ENCODE data around the gene AKR7A3. TPM values are rescaled to one million over a fixed set of nuclear protein-coding genes. Genes with fewer than 3 reads are reported as not detected.
"Not testable (repeated sequence)": the region's sequence is repeated elsewhere in the genome, so short reads cannot be mapped to it uniquely, and the experiment has no call there.

The AKR7A3 gene
- total and polyA plus RNA-seq, 9 of the 15 experiments (the other 6 are each of a cell fraction or from before 2014, with no cell fraction given): 0.04 to 1.5 (median 0.44) TPM; not detected in 1

- Histone ChIP-seq H3K36me3 (ENCODE audit: control insufficient read depth, insufficient read depth, low read length) (no peaks in the 10 kb centered on the region), H3K4me3 (no peak overlapping the region), H3K9ac (ENCODE audit: insufficient read depth in 1 of 2, low read depth in 2 of 2, low read length in 2 of 2) (no peak overlapping the region), H3K4me2 (ENCODE audit: insufficient read depth, low read length) (no peak overlapping the region), H3K9me3 (replicated peaks; ENCODE audit: control insufficient read depth, insufficient read depth, low read depth, low read length) (no peaks in the 10 kb centered on the region), H3K79me2 (ENCODE audit: control insufficient read depth, insufficient read depth, low read length) (no peaks in the 10 kb centered on the region), H3K27me3 (ENCODE audit: control insufficient read depth in 2 of 2, insufficient read depth in 2 of 2, low read length in 2 of 2) (no peaks in the 10 kb centered on the region), H3K9me1 (ENCODE audit: control insufficient read depth, insufficient read depth, low read length) (no peaks in the 10 kb centered on the region), H2AFZ (ENCODE audit: low read depth, low read length) (no peak overlapping the region), H3K4me1 (replicated peaks in 1 of 2; ENCODE audit: control insufficient read depth in 2 of 2, insufficient read depth in 2 of 2, low read length in 2 of 2) (peaks cover 0 to 6% of the 10 kb centered on the region in 2 experiments; a peak in 2 of 5 replicates), H4K20me1 (replicated peaks; ENCODE audit: control insufficient read depth, insufficient read depth, low read length) (no peaks in the 10 kb centered on the region), H3K27ac (ENCODE audit: extremely low read depth, low read depth, low read length) (no peak overlapping the region)
- 55% methylated on average over 5 of the region's 5 CpGs for WGBS (ENCODE audit: insufficient coverage, low coverage, missing lambda C conversion rate)
- no TSS peak for BruUV-seq (replicated peaks)
- ChIA-PET CTCF (ENCODE audit: low intra/inter-chr PET ratio) (no interaction called here), POLR2A (interaction anchor here (0.9 kb wide), 1 partner anchor 10 kb away, joined by 3 read pairs; no protein-coding TSS in a partner anchor)
- in situ Hi-C loops (cut with MboI) (no loop called here), intact Hi-C loops (cut with micrococcal nuclease) (no loop called here)
- ATAC-seq: no peak
- no peak for FAIRE-seq
- no peak for DNase-seq (ENCODE audit: extremely low read depth in 1 of 4, low spot score in 3 of 4)
- TF ChIP-seq ZNF507 (tag; conservative IDR thresholded peaks at IDR 0.05) (peak; percentile 60; the same call in 1 of the 2 replicates), FOXK1 (CRISPR knock-in tag; IDR thresholded peaks at IDR 0.05; ENCODE audit: borderline replicate concordance) (no peak)
Measured at GRCh38 chr1:19274636-19275035, 13.9 kb downstream of the AKR7A3 start.

DNA sequence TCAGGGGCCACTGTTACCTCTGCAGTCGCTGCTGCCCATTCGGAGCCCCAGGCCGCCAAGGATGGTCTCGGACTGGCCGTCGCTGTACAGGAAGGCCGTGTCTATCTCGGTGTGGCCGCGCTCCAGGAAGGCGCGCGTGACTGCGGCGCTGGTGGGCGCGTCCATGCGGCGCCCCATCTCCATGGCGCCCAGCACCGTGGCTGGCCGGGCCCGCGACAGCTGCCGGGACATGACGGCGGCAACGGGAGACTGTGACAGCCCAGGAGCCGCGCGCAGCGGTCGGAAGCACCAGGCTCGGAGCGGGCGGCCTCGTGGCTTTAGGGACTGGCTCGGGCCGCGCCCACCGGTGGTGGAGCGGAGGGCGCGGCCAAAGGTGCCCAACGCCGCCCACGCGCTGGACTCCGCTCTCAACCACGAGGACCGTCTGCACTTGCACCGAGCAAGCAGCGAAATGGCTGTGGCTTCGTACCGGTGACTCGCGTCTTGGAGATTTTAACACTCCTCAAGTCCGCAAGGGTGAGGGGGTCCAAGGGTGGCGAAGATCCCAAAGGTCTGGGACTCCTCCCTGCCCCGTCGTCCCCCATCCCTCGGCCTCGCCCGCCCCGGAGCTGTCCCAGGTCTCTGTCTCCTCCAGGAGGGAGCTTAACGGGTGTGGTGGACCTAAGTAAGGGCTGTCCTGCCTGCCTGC is 14.6 kb downstream of the AKR7A3 start:
- DNase-seq (ENCODE audit: extremely low read depth in 1 of 4, low spot score in 3 of 4); H3K27me3 ChIP-seq (ENCODE audit: control insufficient read depth in 2 of 2, insufficient read depth in 2 of 2, low read length in 2 of 2); H3K4me2 ChIP-seq (ENCODE audit: insufficient read depth, low read length); H3K9me3 ChIP-seq (replicated peaks; ENCODE audit: control insufficient read depth, insufficient read depth, low read depth, low read length); FAIRE-seq; BruUV-seq (replicated peaks); H3K9me1 ChIP-seq (ENCODE audit: control insufficient read depth, insufficient read depth, low read length); intact Hi-C loops (cut with micrococcal nuclease); H3K27ac ChIP-seq (ENCODE audit: extremely low read depth, low read depth, low read length); H2AFZ ChIP-seq (ENCODE audit: low read depth, low read length); ATAC-seq; H4K20me1 ChIP-seq (replicated peaks; ENCODE audit: control insufficient read depth, insufficient read depth, low read length); H3K4me1 ChIP-seq (replicated peaks in 1 of 2; ENCODE audit: control insufficient read depth in 2 of 2, insufficient read depth in 2 of 2, low read length in 2 of 2); CTCF ChIA-PET (ENCODE audit: low intra/inter-chr PET ratio); in situ Hi-C loops (cut with MboI); H3K36me3 ChIP-seq (ENCODE audit: control insufficient read depth, insufficient read depth, low read length); H3K4me3 ChIP-seq; H3K79me2 ChIP-seq (ENCODE audit: control insufficient read depth, insufficient read depth, low read length): not testable (repeated sequence)
- POLR2A ChIA-PET: interaction anchor here (0.5 kb wide), 1 partner anchor 161 kb away, joined by 3 read pairs; no protein-coding TSS in a partner anchor
- WGBS (ENCODE audit: insufficient coverage, low coverage, missing lambda C conversion rate): 79% methylated on average over 31 of the region's 66 CpGs
- H3K9ac ChIP-seq (ENCODE audit: insufficient read depth in 1 of 2, low read depth in 2 of 2, low read length in 2 of 2): peak overlapping the region in 1 of 2 experiments; percentile 24; a peak in 1 of 4 replicates

Measured in K562 (cell line).